ENCODE results near the gene GDAP2. TPM values are rescaled to one million over a fixed set of nuclear protein-coding genes. Genes with fewer than 3 reads are reported as not detected.

GDAP2 gene
- total RNA-seq = 10 to 100 TPM; 23.5 to 26.0 TPM

- DNase-seq (peak; percentile 91), ATAC-seq (ENCODE audit: low read depth) (peak; percentile 93)
- POLR2A ChIA-PET = interaction anchor here (0.6 to 2.0 kb wide), 5 partner anchors 8 to 869 kb away, joined by 3 to 8 read pairs (median 4); partner anchors contain the start of gene TTF2
- Mint-ChIP-seq H3K36me3 (peaks cover 6% of the 10 kb centered on the region), H3K9me3 (no peaks in the 10 kb centered on the region), H3K27me3 (no peaks in the 10 kb centered on the region), H3K27ac (peak within 1 kb of the TSS; percentile 93), H3K4me1 (peaks cover 37% of the 10 kb centered on the region), H3K4me3 (peak within 1 kb of the TSS; percentile 97)
Observed at GRCh38 chr1:117929343-117930172, at the start of gene GDAP2, which contains the start of gene WDR3. Gene GDAP2, minus strand, starts transcription at chr1:117929621. Its CDS starts 9,264 bp downstream, at chr1:117920357. Gene WDR3, plus strand, starts transcription at chr1:117929739. Its CDS starts 3,581 bp downstream, at chr1:117933320.

- POLR2A ChIA-PET = no interaction called here
- ATAC-seq (ENCODE audit: low read depth) (no peak), DNase-seq (no peak)
- H3K27ac Mint-ChIP-seq = no peak overlapping the region
- H3K9me3 Mint-ChIP-seq = no peaks in the 10 kb centered on the region
- H3K4me1 Mint-ChIP-seq = no peaks in the 10 kb centered on the region
- no peak overlapping the region for H3K4me3 Mint-ChIP-seq
- no peaks in the 10 kb centered on the region for H3K36me3 Mint-ChIP-seq
- peaks cover 6% of the 10 kb centered on the region for H3K27me3 Mint-ChIP-seq
Observed at GRCh38 chr1:117976381-117976780, 47.0 kb upstream of the GDAP2 start.

GRCh38 chr1:117971777-117972176 is 42.4 kb upstream of the GDAP2 start:
- no peaks in the 10 kb centered on the region for H3K36me3 Mint-ChIP-seq

GRCh38 chr1:117970252-117970651 is 40.8 kb upstream of the GDAP2 start:
- Mint-ChIP-seq H3K9me3 (no peaks in the 10 kb centered on the region), H3K27ac (no peak overlapping the region), H3K27me3 (peaks cover 6% of the 10 kb centered on the region), H3K4me1 (no peaks in the 10 kb centered on the region), H3K36me3 (no peaks in the 10 kb centered on the region), H3K4me3 (no peak overlapping the region)
- no peak for DNase-seq
- POLR2A ChIA-PET = no interaction called here
- ATAC-seq (ENCODE audit: low read depth) = no peak

More at GRCh38 chr1:117971777-117972176, 42.4 kb upstream of the GDAP2 start:
- Mint-ChIP-seq H3K27ac (no peak overlapping the region), H3K9me3 (no peaks in the 10 kb centered on the region), H3K4me1 (no peaks in the 10 kb centered on the region), H3K4me3 (no peak overlapping the region), H3K27me3 (peaks cover 6% of the 10 kb centered on the region)
- POLR2A ChIA-PET = no interaction called here
- ATAC-seq (ENCODE audit: low read depth) = no peak
- DNase-seq = no peak

GRCh38 chr1:117967881-117968280 is 38.5 kb upstream of the GDAP2 start:
- no peak for DNase-seq
- POLR2A ChIA-PET = no interaction called here
- H3K27ac Mint-ChIP-seq = no peak overlapping the region
- peaks cover 2% of the 10 kb centered on the region for H3K36me3 Mint-ChIP-seq
- peaks cover 2% of the 10 kb centered on the region for H3K27me3 Mint-ChIP-seq
- no peak for ATAC-seq (ENCODE audit: low read depth)
- no peak overlapping the region for H3K4me3 Mint-ChIP-seq
- H3K4me1 Mint-ChIP-seq = no peaks in the 10 kb centered on the region
- no peaks in the 10 kb centered on the region for H3K9me3 Mint-ChIP-seq

GRCh38 chr1:117967477-117967876 is 38.1 kb upstream of the GDAP2 start:
- H3K4me3 Mint-ChIP-seq = no peak overlapping the region
- H3K27ac Mint-ChIP-seq = no peak overlapping the region
- H3K27me3 Mint-ChIP-seq = no peaks in the 10 kb centered on the region
- ATAC-seq (ENCODE audit: low read depth) = no peak
- POLR2A ChIA-PET = no interaction called here
- peaks cover 2% of the 10 kb centered on the region for H3K36me3 Mint-ChIP-seq
- H3K9me3 Mint-ChIP-seq = no peaks in the 10 kb centered on the region
- no peak for DNase-seq
- no peaks in the 10 kb centered on the region for H3K4me1 Mint-ChIP-seq

GRCh38 chr1:117964290-117965038 is 35.0 kb upstream of the GDAP2 start:
- H3K9me3 Mint-ChIP-seq = no peaks in the 10 kb centered on the region
- DNase-seq = no peak
- no peaks in the 10 kb centered on the region for H3K27me3 Mint-ChIP-seq
- POLR2A ChIA-PET = no interaction called here
- no peaks in the 10 kb centered on the region for H3K4me1 Mint-ChIP-seq
- H3K36me3 Mint-ChIP-seq = peaks cover 2% of the 10 kb centered on the region
- ATAC-seq (ENCODE audit: low read depth) = no peak
- H3K27ac Mint-ChIP-seq = no peak overlapping the region
- no peak overlapping the region for H3K4me3 Mint-ChIP-seq

- DNase-seq = no peak
- Mint-ChIP-seq H3K36me3 (peaks cover 8% of the 10 kb centered on the region), H3K27me3 (no peaks in the 10 kb centered on the region), H3K4me1 (no peaks in the 10 kb centered on the region), H3K9me3 (no peaks in the 10 kb centered on the region), H3K4me3 (no peak overlapping the region), H3K27ac (no peak overlapping the region)
- ATAC-seq (ENCODE audit: low read depth) = no peak
- POLR2A ChIA-PET = no interaction called here
Observed at GRCh38 chr1:117959364-117959763, 29.9 kb upstream of the GDAP2 start.

GRCh38 chr1:117952386-117952785 is 23.0 kb upstream of the GDAP2 start:
- peaks cover 21% of the 10 kb centered on the region for H3K36me3 Mint-ChIP-seq
- DNase-seq (no peak), ATAC-seq (ENCODE audit: low read depth) (no peak)
- H3K4me3 Mint-ChIP-seq = no peak overlapping the region
- H3K27me3 Mint-ChIP-seq = no peaks in the 10 kb centered on the region
- no peaks in the 10 kb centered on the region for H3K4me1 Mint-ChIP-seq
- no peak overlapping the region for H3K27ac Mint-ChIP-seq
- H3K9me3 Mint-ChIP-seq = no peaks in the 10 kb centered on the region
- POLR2A ChIA-PET = no interaction called here

GRCh38 chr1:117942293-117942692 is 12.9 kb upstream of the GDAP2 start:
- DNase-seq (no peak), ATAC-seq (ENCODE audit: low read depth) (no peak)
- Mint-ChIP-seq H3K27me3 (no peaks in the 10 kb centered on the region), H3K4me1 (no peaks in the 10 kb centered on the region), H3K27ac (no peak overlapping the region), H3K4me3 (no peak overlapping the region), H3K9me3 (no peaks in the 10 kb centered on the region), H3K36me3 (peaks cover 35% of the 10 kb centered on the region)
- POLR2A ChIA-PET = no interaction called here

GRCh38 chr1:117933769-117934168 is 4.3 kb upstream of the GDAP2 start:
- peaks cover 11% of the 10 kb centered on the region for H3K36me3 Mint-ChIP-seq
- POLR2A ChIA-PET = no interaction called here
- H3K27ac Mint-ChIP-seq = no peak overlapping the region
- no peak for ATAC-seq (ENCODE audit: low read depth)
- H3K27me3 Mint-ChIP-seq = no peaks in the 10 kb centered on the region
- H3K4me3 Mint-ChIP-seq = no peak overlapping the region
- DNase-seq = no peak
- peaks cover 32% of the 10 kb centered on the region for H3K4me1 Mint-ChIP-seq
- H3K9me3 Mint-ChIP-seq = no peaks in the 10 kb centered on the region

GRCh38 chr1:117932576-117932975 is 3.2 kb upstream of the GDAP2 start:
- Mint-ChIP-seq H3K27ac (no peak overlapping the region), H3K27me3 (no peaks in the 10 kb centered on the region), H3K4me3 (no peak overlapping the region), H3K4me1 (peaks cover 37% of the 10 kb centered on the region), H3K36me3 (peaks cover 7% of the 10 kb centered on the region), H3K9me3 (no peaks in the 10 kb centered on the region)
- ATAC-seq (ENCODE audit: low read depth) = no peak
- DNase-seq = no peak
- POLR2A ChIA-PET = no interaction called here

- Mint-ChIP-seq H3K4me1 (peaks cover 37% of the 10 kb centered on the region), H3K27me3 (no peaks in the 10 kb centered on the region), H3K4me3 (peak overlapping the region; percentile 97), H3K9me3 (no peaks in the 10 kb centered on the region), H3K36me3 (peaks cover 6% of the 10 kb centered on the region), H3K27ac (peak overlapping the region; percentile 93)
- ATAC-seq (ENCODE audit: low read depth) (no peak), DNase-seq (no peak)
- POLR2A ChIA-PET = interaction anchor here (0.6 kb wide), 1 partner anchor 391 kb away, joined by 3 read pairs; no protein-coding TSS in a partner anchor
Observed at GRCh38 chr1:117930484-117930883, 1.1 kb upstream of the GDAP2 start.

GRCh38 chr1:117930173-117930447 is 689 bp upstream of the GDAP2 start:
- Mint-ChIP-seq H3K4me3 (peak overlapping the region; percentile 97), H3K9me3 (no peaks in the 10 kb centered on the region), H3K36me3 (peaks cover 6% of the 10 kb centered on the region), H3K27ac (peak overlapping the region; percentile 93), H3K27me3 (no peaks in the 10 kb centered on the region), H3K4me1 (peaks cover 37% of the 10 kb centered on the region)
- no peak for DNase-seq
- POLR2A ChIA-PET = interaction anchor here (2.0 kb wide), 1 partner anchor 870 kb away, joined by 8 read pairs; the partner anchor contains the start of gene TTF2
- ATAC-seq (ENCODE audit: low read depth) = peak; percentile 5
